ENCODE measurements around the gene GTF3C2. TPM values are rescaled to one million over a fixed set of nuclear protein-coding genes. Genes with fewer than 3 reads are reported as not detected.
"Not testable (repeated sequence)": the region's sequence is repeated elsewhere in the genome, so short reads cannot be mapped to it uniquely, and the experiment has no call there.

Gene GTF3C2
- total and polyA plus RNA-seq, 2 of the 4 experiments (the other 2 are of a cell fraction): 25.5 to 36.9 TPM

DNA sequence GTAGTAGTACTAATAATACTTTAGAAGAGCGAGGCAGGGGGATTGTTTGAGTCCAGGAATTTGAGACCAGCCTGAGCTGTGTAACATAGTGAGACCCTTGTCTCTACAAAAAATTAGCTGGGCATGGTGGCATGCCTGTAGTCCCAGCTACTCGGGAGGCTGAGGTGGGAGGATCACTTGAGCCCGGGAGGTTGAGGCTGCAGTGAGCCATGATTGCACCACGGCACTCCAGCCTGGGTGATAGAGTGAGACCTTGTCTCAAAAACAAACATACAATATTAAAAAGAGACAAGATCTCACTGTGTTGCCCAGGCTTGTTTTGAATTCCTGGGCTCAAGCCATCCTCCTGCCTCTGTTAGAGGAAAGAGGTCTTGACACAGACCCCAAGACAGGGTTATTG, 56.0 kb downstream of the GTF3C2 start:
- intact Hi-C loops (cut with micrococcal nuclease): not testable (repeated sequence)

More for the DNA sequence above, 56.0 kb downstream of the GTF3C2 start:
- H3K9me1 ChIP-seq (ENCODE audit: insufficient read depth, low read length); H4K20me1 ChIP-seq (ENCODE audit: insufficient read depth, low read length); H4K5ac ChIP-seq (ENCODE audit: low read depth, low read length); H3K18ac ChIP-seq (ENCODE audit: low read depth, low read length); H3K14ac ChIP-seq (replicated peaks; ENCODE audit: low read depth, low read length); H2BK5ac ChIP-seq (ENCODE audit: low read depth, low read length, poor library complexity, severe bottlenecking); H3K23ac ChIP-seq (ENCODE audit: low read depth, low read length); H2BK20ac ChIP-seq (ENCODE audit: low read depth, low read length); H3K9ac ChIP-seq (ENCODE audit: low read depth, low read length); H4K8ac ChIP-seq (ENCODE audit: low read depth in 2 of 2, low read length in 2 of 2); H3K27ac ChIP-seq (ENCODE audit: insufficient read depth, low read length); H3K79me1 ChIP-seq (ENCODE audit: low read depth in 1 of 2, low read length in 2 of 2); H2AFZ ChIP-seq (replicated peaks; ENCODE audit: low read length, poor library complexity); H2AK9ac ChIP-seq (replicated peaks; ENCODE audit: low read depth, low read length, poor library complexity); DNase-seq; H2BK120ac ChIP-seq (ENCODE audit: low read depth, low read length); H2AK5ac ChIP-seq (ENCODE audit: low read depth, low read length); dilution Hi-C loops (cut with HindIII; ENCODE audit: low sequenced_read_pairs, unreplicated experiment); H3K4me2 ChIP-seq (ENCODE audit: low read depth, low read length); H2BK15ac ChIP-seq (ENCODE audit: low read depth, low read length); H3K4ac ChIP-seq (ENCODE audit: low read depth, low read length); BruUV-seq (replicated peaks); H3K9me3 ChIP-seq (ENCODE audit: control insufficient read depth, insufficient read depth, low read length); H3K4me3 ChIP-seq (ENCODE audit: insufficient read depth, low read depth, low read length); H4K91ac ChIP-seq (ENCODE audit: insufficient read depth, low read depth, low read length); H3K56ac ChIP-seq (ENCODE audit: extremely low read depth, insufficient read depth, low read length); ATAC-seq (ENCODE audit: low read depth); POLR2A ChIA-PET (ENCODE audit: unreplicated experiment); H3K4me1 ChIP-seq (ENCODE audit: control insufficient read depth, insufficient read depth, low read length); in situ Hi-C loops (cut with MboI; ENCODE audit: low sequenced_read_pairs); H3K36me3 ChIP-seq (ENCODE audit: control insufficient read depth, insufficient read depth, low read length): not testable (repeated sequence)
- CTCF ChIA-PET: interaction anchor here (0.8 to 1.1 kb wide), 2 partner anchors 8 to 20 kb away, joined by 3 to 4 read pairs; no protein-coding TSS in a partner anchor
- H3K27me3 ChIP-seq (ENCODE audit: control insufficient read depth, insufficient read depth, low read length): peaks cover 18% of the 10 kb centered on the region
- WGBS, 2 experiments (ENCODE audit: extremely low coverage in 2 of 2, insufficient read length in 1 of 2): no CpG with 5 or more reads among the region's 4 CpGs

All from IMR-90 (cell line).